HEK293 (cell line): Measurements from ENCODE around the gene FOLR1.
"Not testable (repeated sequence)": the region's sequence is repeated elsewhere in the genome, so short reads cannot be mapped to it uniquely, and the experiment has no call there.

Source experiments
- CTCF ChIA-PET: fragments of 350-600 bp; formaldehyde crosslinking; extraction: SDS; loops from one replicate; lab custom pipeline; 2021; ENCODE audit warnings: antibody characterized with exemption; lab: Yijun Ruan, JAX
- POLR2A ChIA-PET: fragments of 300-600 bp; formaldehyde crosslinking; extraction: SDS; loops from one replicate; lab custom pipeline; 2020; ENCODE audit warnings: antibody characterized with exemption, inconsistent platforms; lab: Yijun Ruan, JAX
- H3K27ac ChIP-seq: fragments of 200-500 bp; sonication (Bioruptor generic); 2 replicates; pipeline ENCODE4 v1.5.1; 2014; ENCODE audit warnings: low read depth, low read length, control low read depth, inconsistent platforms; ENCODE audit errors: extremely low read depth
- H3K36me3 ChIP-seq, 2 experiments: fragments of 200-500 bp in 1 of 2; sonication (Bioruptor generic) in 1 of 2; 1 replicate in 1 of 2; 2 replicates in 1 of 2; pipeline ENCODE4 v1.5.1; 2014 to 2017; ENCODE audit warnings: inconsistent platforms in 2 of 2, low read length in 2 of 2; ENCODE audit not compliant: control insufficient read depth in 2 of 2, insufficient read depth in 1 of 2
- H3K4me1 ChIP-seq: fragments of 200-500 bp; sonication (Bioruptor generic); 2 replicates; pipeline ENCODE4 v1.5.1; 2014; ENCODE audit warnings: mild to moderate bottlenecking, low read length, inconsistent platforms; ENCODE audit not compliant: control insufficient read depth, insufficient read depth
- H3K4me3 ChIP-seq: 2 replicates; pipeline ENCODE4 v1.5.1; 2011; ENCODE audit warnings: low read depth, mild to moderate bottlenecking, control low read depth, low read length, moderate library complexity
- H3K9me3 ChIP-seq: fragments of 200-500 bp; sonication (Bioruptor generic); 2 replicates; pipeline ENCODE4 v1.5.1; 2014; ENCODE audit warnings: low read depth, low read length, inconsistent platforms; ENCODE audit not compliant: control insufficient read depth, insufficient read depth
- BCL6B ChIP-seq: fragments of 450-650 bp; formaldehyde crosslinking; IDR thresholded peaks from 2 replicates; pipeline ENCODE4 v1.5.1; 2017; ENCODE audit warnings: missing biosample characterization, missing genetic modification characterization
- CTCF ChIP-seq: fragments of 450-650 bp; formaldehyde crosslinking; IDR thresholded peaks from 2 replicates; pipeline ENCODE4 v1.5.1; 2016; ENCODE audit warnings: missing biosample characterization, missing genetic modification characterization
- KLF17 ChIP-seq: fragments of 450-650 bp; formaldehyde crosslinking; IDR thresholded peaks from 2 replicates; pipeline ENCODE4 v1.5.1; 2016; ENCODE audit warnings: missing biosample characterization, missing genetic modification characterization
- REST ChIP-seq: fragments of 450-650 bp; formaldehyde crosslinking; IDR thresholded peaks from 2 replicates; pipeline ENCODE4 v1.5.1; 2016; ENCODE audit warnings: missing biosample characterization, missing genetic modification characterization
- SETDB1 ChIP-seq: IDR thresholded peaks from one replicate; pipeline ENCODE4 v1.6.1; 2017; ENCODE audit warnings: mild to moderate bottlenecking, low read length, moderate library complexity, mixed read lengths; ENCODE audit not compliant: insufficient read length
- TRIM28 ChIP-seq: IDR thresholded peaks from 2 replicates; pipeline ENCODE4 v1.6.1; 2011; ENCODE audit warnings: low read length, control low read depth, borderline replicate concordance
- ZBTB21 ChIP-seq: fragments of 450-650 bp; formaldehyde crosslinking; IDR thresholded peaks from 2 replicates; pipeline ENCODE4 v1.5.1; 2017; ENCODE audit warnings: missing biosample characterization, missing genetic modification characterization
- ZBTB49 ChIP-seq: fragments of 450-650 bp; formaldehyde crosslinking; IDR thresholded peaks from 2 replicates; pipeline ENCODE4 v1.5.1; 2016; ENCODE audit warnings: missing biosample characterization, missing genetic modification characterization, low read depth
- ZNF266 ChIP-seq: fragments of 450-650 bp; formaldehyde crosslinking; IDR thresholded peaks from 2 replicates; pipeline ENCODE4 v1.5.1; 2016; ENCODE audit warnings: missing biosample characterization, missing genetic modification characterization, low read depth
- ZNF433 ChIP-seq: fragments of 450-650 bp; formaldehyde crosslinking; IDR thresholded peaks from 2 replicates; pipeline ENCODE4 v1.5.1; 2016; ENCODE audit warnings: missing biosample characterization, missing genetic modification characterization, low read depth
- ZNF518A ChIP-seq: fragments of 450-650 bp; formaldehyde crosslinking; conservative IDR thresholded peaks from 2 replicates; pipeline ENCODE4 v1.5.1; 2016; ENCODE audit warnings: low read depth, missing biosample characterization, missing genetic modification characterization
- ZNF654 ChIP-seq: fragments of 450-650 bp; formaldehyde crosslinking; IDR thresholded peaks from 2 replicates; pipeline ENCODE4 v1.5.1; 2016; ENCODE audit warnings: low read depth, missing biosample characterization, missing genetic modification characterization
- ZSCAN4 ChIP-seq: fragments of 450-650 bp; formaldehyde crosslinking; IDR thresholded peaks from 2 replicates; pipeline ENCODE4 v1.5.1; 2017; ENCODE audit warnings: missing biosample characterization, missing genetic modification characterization

FOLR1 gene

GRCh38 chr11:72181553-72181958, 10.4 kb upstream of the FOLR1 start:
- POLR2A ChIA-PET, result interaction anchor here (0.5 kb wide), 2 partner anchors 9 to 87 kb away, joined by 3 to 5 read pairs; no protein-coding TSS in a partner anchor
- H3K4me1 ChIP-seq, H3K36me3 ChIP-seq, H3K9me3 ChIP-seq, H3K4me3 ChIP-seq, H3K27ac ChIP-seq: not testable (repeated sequence)
- CTCF ChIA-PET, result interaction anchor here (0.7 to 4.0 kb wide), 10 partner anchors 15 to 449 kb away, joined by 3 to 48 read pairs (median 7); no protein-coding TSS in a partner anchor
- TF ChIP-seq ZNF654 (tag by site-specific recombination), result peak; percentile 43
- TF ChIP-seq CTCF (tag by site-specific recombination), result 0 out of 2 replicates have a peak, but pooled peaks have one; percentile 14

- H3K36me3 ChIP-seq, result no peaks in the 10 kb centered on the region
- no peak overlapping the region for H3K4me3 ChIP-seq
- CTCF ChIA-PET, result interaction anchor here (0.7 to 1.2 kb wide), 3 partner anchors 41 to 83 kb away, joined by 3 to 4 read pairs (median 4); no protein-coding TSS in a partner anchor
- POLR2A ChIA-PET, result no interaction called here
- H3K27ac ChIP-seq, result no peak overlapping the region
- no peak for TF ChIP-seq ZNF266 (tag by site-specific recombination)
- no peak for TF ChIP-seq BCL6B (tag by site-specific recombination)
- no peak for TF ChIP-seq TRIM28
- no peak for TF ChIP-seq ZBTB49 (tag by site-specific recombination)
- no peak for TF ChIP-seq ZSCAN4 (tag by site-specific recombination)
- no peak for TF ChIP-seq REST (tag by site-specific recombination)
- no peak for TF ChIP-seq ZBTB21
- no peak for TF ChIP-seq SETDB1
- no peak for TF ChIP-seq KLF17
- no peak for TF ChIP-seq ZNF518A
- no peak for TF ChIP-seq ZNF433 (tag by site-specific recombination)
- no peaks in the 10 kb centered on the region for H3K4me1 ChIP-seq
- no peaks in the 10 kb centered on the region for H3K9me3 ChIP-seq
Measured at GRCh38 chr11:72188267-72188666, 3.7 kb upstream of the FOLR1 start.
